BE2C (cell line): ENCODE data around the gene MAN1A1.

Experiments used
- DNase-seq: peaks from one replicate; pipeline ENCODE4 v3.0.0-alpha.2; 2020
- H3K27me3 ChIP-seq: fragments of 250-450 bp; sonication (Bioruptor Pico); 2 replicates; pipeline ENCODE4 v1.5.1; 2020; ENCODE audit warnings: mild to moderate bottlenecking
- H3K36me3 ChIP-seq: fragments of 250-450 bp; sonication (Bioruptor Pico); 2 replicates; pipeline ENCODE4 v1.5.1; 2020; ENCODE audit warnings: mild to moderate bottlenecking
- H3K4me1 ChIP-seq: fragments of 250-450 bp; sonication (Bioruptor Pico); 2 replicates; pipeline ENCODE4 v1.5.1; 2020
- H3K4me3 ChIP-seq: 2 replicates; pipeline ENCODE4 v1.5.1; 2011; ENCODE audit warnings: low read depth, low read length
- H3K9me3 ChIP-seq: fragments of 250-450 bp; sonication (Bioruptor Pico); 2 replicates; pipeline ENCODE4 v1.5.1; 2020
- CTCF ChIP-seq: IDR thresholded peaks from 2 replicates; pipeline ENCODE4 v1.5.1; 2012; ENCODE audit warnings: mild to moderate bottlenecking, low read depth, low read length

The MAN1A1 gene

GRCh38 chr6:119326291-119327005, 23.1 kb downstream of the MAN1A1 start:
- peaks cover 66% of the 10 kb centered on the region for H3K36me3 ChIP-seq

GRCh38 chr6:119325559-119326265, 23.8 kb downstream of the MAN1A1 start:
- no peaks in the 10 kb centered on the region for H3K9me3 ChIP-seq
- no peak for TF ChIP-seq CTCF
- DNase-seq, result no peak
- H3K4me3 ChIP-seq, result no peak overlapping the region
- H3K27me3 ChIP-seq, result no peaks in the 10 kb centered on the region
- peaks cover 62% of the 10 kb centered on the region for H3K36me3 ChIP-seq
- H3K4me1 ChIP-seq, result peaks cover 33% of the 10 kb centered on the region

More at GRCh38 chr6:119326291-119327005, 23.1 kb downstream of the MAN1A1 start:
- Histone ChIP-seq H3K9me3 (no peaks in the 10 kb centered on the region), H3K27me3 (no peaks in the 10 kb centered on the region), H3K4me3 (no peak overlapping the region), H3K4me1 (peaks cover 33% of the 10 kb centered on the region)
- TF ChIP-seq CTCF, result no peak
- no peak for DNase-seq

- peaks cover 33% of the 10 kb centered on the region for H3K4me1 ChIP-seq
- peak; percentile 51 for DNase-seq
- H3K9me3 ChIP-seq, result no peaks in the 10 kb centered on the region
- no peaks in the 10 kb centered on the region for H3K27me3 ChIP-seq
- no peak for TF ChIP-seq CTCF
- no peak overlapping the region for H3K4me3 ChIP-seq
- H3K36me3 ChIP-seq, result peaks cover 60% of the 10 kb centered on the region
These were observed 24.8 kb downstream of the MAN1A1 start for GRCh38 chr6:119324718-119325117.

GRCh38 chr6:119323931-119324330, 25.6 kb downstream of the MAN1A1 start:
- no peak for DNase-seq
- H3K4me3 ChIP-seq, result no peak overlapping the region
- TF ChIP-seq CTCF, result no peak
- H3K27me3 ChIP-seq, result no peaks in the 10 kb centered on the region
- no peaks in the 10 kb centered on the region for H3K9me3 ChIP-seq
- H3K4me1 ChIP-seq, result peaks cover 25% of the 10 kb centered on the region
- peaks cover 58% of the 10 kb centered on the region for H3K36me3 ChIP-seq

GRCh38 chr6:119323478-119323877, 26.1 kb downstream of the MAN1A1 start:
- H3K9me3 ChIP-seq, result no peaks in the 10 kb centered on the region
- H3K4me1 ChIP-seq, result peaks cover 20% of the 10 kb centered on the region
- DNase-seq, result no peak
- TF ChIP-seq CTCF, result no peak
- peaks cover 54% of the 10 kb centered on the region for H3K36me3 ChIP-seq
- H3K4me3 ChIP-seq, result no peak overlapping the region
- H3K27me3 ChIP-seq, result no peaks in the 10 kb centered on the region
